ENCODE data around the gene SLC1A2.

- TF ChIP-seq EZH2phosphoT487 (IDR thresholded peaks at IDR 0.05; ENCODE audit: borderline replicate concordance) (no peak), JUND (IDR thresholded peaks at IDR 0.05) (no peak), POLR2A (IDR thresholded peaks at IDR 0.05; ENCODE audit: borderline replicate concordance, extremely low read depth, insufficient read depth, insufficient read length) (no peak), CTCF (IDR thresholded peaks at IDR 0.05 in 2 of 3, conservative IDR thresholded peaks at IDR 0.05 in 1 of 3; ENCODE audit: borderline replicate concordance in 1 of 3, insufficient read depth in 1 of 3, low read depth in 2 of 3, low read length in 2 of 3) (no peak), SP1 (IDR thresholded peaks at IDR 0.05; ENCODE audit: low read depth) (no peak), POLR2AphosphoS5 (IDR thresholded peaks at IDR 0.05; ENCODE audit: low read depth, low read length) (no peak), REST (IDR thresholded peaks at IDR 0.05; ENCODE audit: low read depth) (no peak), ELF1 (IDR thresholded peaks at IDR 0.05; ENCODE audit: borderline replicate concordance, low read depth) (no peak), EZH2 (IDR thresholded peaks at IDR 0.05) (no peak)
- TF ChIP-seq, protein P1, sequence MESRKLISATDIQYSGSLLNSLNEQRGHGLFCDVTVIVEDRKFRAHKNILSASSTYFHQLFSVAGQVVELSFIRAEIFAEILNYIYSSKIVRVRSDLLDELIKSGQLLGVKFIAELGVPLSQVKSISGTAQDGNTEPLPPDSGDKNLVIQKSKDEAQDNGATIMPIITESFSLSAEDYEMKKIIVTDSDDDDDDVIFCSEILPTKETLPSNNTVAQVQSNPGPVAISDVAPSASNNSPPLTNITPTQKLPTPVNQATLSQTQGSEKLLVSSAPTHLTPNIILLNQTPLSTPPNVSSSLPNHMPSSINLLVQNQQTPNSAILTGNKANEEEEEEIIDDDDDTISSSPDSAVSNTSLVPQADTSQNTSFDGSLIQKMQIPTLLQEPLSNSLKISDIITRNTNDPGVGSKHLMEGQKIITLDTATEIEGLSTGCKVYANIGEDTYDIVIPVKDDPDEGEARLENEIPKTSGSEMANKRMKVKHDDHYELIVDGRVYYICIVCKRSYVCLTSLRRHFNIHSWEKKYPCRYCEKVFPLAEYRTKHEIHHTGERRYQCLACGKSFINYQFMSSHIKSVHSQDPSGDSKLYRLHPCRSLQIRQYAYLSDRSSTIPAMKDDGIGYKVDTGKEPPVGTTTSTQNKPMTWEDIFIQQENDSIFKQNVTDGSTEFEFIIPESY (IDR thresholded peaks at IDR 0.05; ENCODE audit: extremely low read depth, insufficient replicate concordance, low read length), result no peak
These were observed 59.3 kb downstream of the SLC1A2 start for GRCh38 chr11:35360055-35360530.

Data from HCT116 (cell line).